Neural cell (in vitro differentiated cells): ENCODE data around the gene NCKIPSD.
A peak's percentile ranks its signal among the peaks of the same experiment; 100 is the strongest.

ENCODE experiments used
- CTCF ChIP-seq: fragments of 450-650 bp; IDR thresholded peaks from 2 replicates; pipeline ENCODE4 v1.5.1; 2014; ENCODE audit warnings: antibody characterized with exemption, mild to moderate bottlenecking, moderate library complexity; ENCODE audit not compliant: poor library complexity, severe bottlenecking
- EP300 ChIP-seq: fragments of 450-650 bp; conservative IDR thresholded peaks from 2 replicates; pipeline ENCODE4 v1.6.1; 2014; ENCODE audit warnings: antibody characterized with exemption, mild to moderate bottlenecking, moderate library complexity; ENCODE audit not compliant: poor library complexity, severe bottlenecking
- EZH2 ChIP-seq: fragments of 200-600, 300-800 bp; shearing (Covaris generic), sonication (generic); IDR thresholded peaks from 2 replicates; pipeline ENCODE4 v1.6.1; 2014; ENCODE audit warnings: antibody characterized with exemption, low read length, borderline replicate concordance, mild to moderate bottlenecking; ENCODE audit not compliant: insufficient read depth, poor library complexity, severe bottlenecking
- MXI1 ChIP-seq: fragments of 450-650 bp; conservative IDR thresholded peaks from 2 replicates; pipeline ENCODE4 v1.6.1; 2014; ENCODE audit warnings: antibody characterized with exemption, mild to moderate bottlenecking; ENCODE audit not compliant: poor library complexity, severe bottlenecking
- SMC3 ChIP-seq: fragments of 450-650 bp; conservative IDR thresholded peaks from 2 replicates; pipeline ENCODE4 v1.6.1; 2014; ENCODE audit warnings: antibody characterized with exemption, mild to moderate bottlenecking, moderate library complexity; ENCODE audit not compliant: poor library complexity
- TAF1 ChIP-seq: IDR thresholded peaks from 2 replicates; pipeline ENCODE4 v1.6.1; 2012; ENCODE audit warnings: low read depth

- TF ChIP-seq EP300 (no peak), CTCF (no peak), SMC3 (no peak), MXI1 (no peak), TAF1 (peak; percentile 39), EZH2 (no peak)
Observed at GRCh38 chr3:48661501-48662144, 24.1 kb downstream of the NCKIPSD start.
